Activated CD8-positive, alpha-beta memory T cell treated with anti-CD3 and anti-CD28 coated beads, Interleukin-2, amount 50 U/mL, for 24 hours (primary cell): ENCODE data around the gene EXD1.
"Not testable (repeated sequence)": the region's sequence is repeated elsewhere in the genome, so short reads cannot be mapped to it uniquely, and the experiment has no call there.

Experiments
- DNase-seq: peaks from one replicate; pipeline ENCODE4 v3.0.0-alpha.2; 2020; ENCODE audit errors: extremely low read depth

Gene EXD1

GRCh38 chr15:41230650-41231421 lies at the start of gene EXD1, which contains the start of gene CHP1:
TSS of gene EXD1 (minus strand) at chr15:41230757. CDS start at chr15:41226575, 4,182 bp downstream.
TSS of gene CHP1 (plus strand) at chr15:41231268. CDS start at chr15:41231383, 115 bp downstream.
- peak; percentile 94 for DNase-seq

- DNase-seq: no peak
These were observed 49.2 kb upstream of the EXD1 start for GRCh38 chr15:41279535-41280283.

- no peak for DNase-seq
These were observed 47.8 kb upstream of the EXD1 start for GRCh38 chr15:41278319-41278718.

- no peak for DNase-seq
These were observed 46.3 kb upstream of the EXD1 start for GRCh38 chr15:41276831-41277230.

GRCh38 chr15:41269887-41270286 lies 39.3 kb upstream of the EXD1 start:
- DNase-seq: no peak

GRCh38 chr15:41263891-41264351 lies 33.4 kb upstream of the EXD1 start:
- no peak for DNase-seq

- DNase-seq: no peak
These were observed 32.0 kb upstream of the EXD1 start for GRCh38 chr15:41262571-41262970.

- DNase-seq: not testable (repeated sequence)
These were observed 30.4 kb upstream of the EXD1 start for GRCh38 chr15:41260924-41261323.

- no peak for DNase-seq
These were observed 29.1 kb upstream of the EXD1 start for GRCh38 chr15:41259546-41260189.

- no peak for DNase-seq
These were observed 28.4 kb upstream of the EXD1 start for GRCh38 chr15:41258750-41259471.

- DNase-seq: no peak
These were observed 26.1 kb upstream of the EXD1 start for GRCh38 chr15:41256577-41257038.

- DNase-seq: no peak
These were observed 25.5 kb upstream of the EXD1 start for GRCh38 chr15:41256103-41256502.

GRCh38 chr15:41254560-41254959 lies 24.0 kb upstream of the EXD1 start:
- DNase-seq: no peak

- no peak for DNase-seq
These were observed 20.9 kb upstream of the EXD1 start for GRCh38 chr15:41251411-41251810.

- DNase-seq: not testable (repeated sequence)
These were observed 20.2 kb upstream of the EXD1 start for GRCh38 chr15:41250745-41251144.

GRCh38 chr15:41241221-41241964 lies 10.8 kb upstream of the EXD1 start:
- DNase-seq: no peak

GRCh38 chr15:41238100-41238499 lies 7.5 kb upstream of the EXD1 start:
- no peak for DNase-seq

- DNase-seq: no peak
These were observed 5.4 kb upstream of the EXD1 start for GRCh38 chr15:41235929-41236328.

GRCh38 chr15:41235228-41235627 lies 4.7 kb upstream of the EXD1 start:
- DNase-seq: not testable (repeated sequence)

- DNase-seq: no peak
These were observed 2.8 kb upstream of the EXD1 start for GRCh38 chr15:41233367-41233771.
